NCI-H1694 treated with DMSO at 0.1 percent for 48 hours (cell line): Measurements from ENCODE around the gene IL18.
A peak's percentile ranks its signal among the peaks of the same experiment; 100 is the strongest.
"Not testable (repeated sequence)": the region's sequence is repeated elsewhere in the genome, so short reads cannot be mapped to it uniquely, and the experiment has no call there.

Experiments used
- DNase-seq: peaks from one replicate; lab custom pipeline; 2025; lab: John Stamatoyannopoulos, UW

The IL18 gene

GRCh38 chr11:112121981-112122615 is 41.8 kb downstream of the IL18 start:
- DNase-seq, result no peak

DNA sequence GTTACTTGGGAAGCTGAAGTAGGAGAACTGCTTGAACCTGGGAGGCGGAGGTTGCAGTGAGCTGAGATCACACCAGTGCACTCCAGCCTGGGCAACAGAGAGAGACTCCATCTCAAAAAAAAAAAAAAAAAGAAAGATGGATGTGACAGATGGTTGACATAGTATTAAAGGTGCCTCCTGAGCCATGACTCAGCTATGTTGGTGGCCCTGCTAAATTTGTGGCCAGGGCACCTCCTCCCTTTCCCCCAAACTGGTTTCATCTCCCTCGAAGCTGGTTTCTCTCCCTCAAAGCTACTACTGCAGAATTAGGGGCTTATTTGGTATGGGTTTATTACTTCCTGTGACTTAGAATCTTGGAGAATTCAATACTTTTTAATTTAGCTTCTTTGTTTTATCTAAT is 45.7 kb downstream of the IL18 start:
- DNase-seq, result no peak

DNA sequence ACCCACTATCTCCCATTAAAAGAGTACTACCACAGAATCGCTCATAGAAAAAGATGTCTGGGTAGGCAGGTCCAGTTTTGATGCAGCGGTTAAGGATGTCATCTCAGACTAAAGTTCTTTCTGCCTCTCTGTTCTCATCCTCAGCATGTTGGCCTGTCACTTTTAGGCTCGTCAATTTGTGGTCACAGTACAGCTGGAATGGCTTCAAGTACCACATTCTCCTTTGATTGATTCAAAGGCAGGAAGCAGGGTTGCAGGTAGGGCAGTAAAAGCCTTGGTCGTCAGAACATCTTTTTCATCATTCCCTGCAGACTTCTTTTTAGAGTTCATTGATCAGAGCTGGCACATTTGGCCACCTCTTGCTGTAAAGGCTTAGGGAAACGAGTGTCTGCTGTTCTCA is 48.5 kb downstream of the IL18 start:
- no peak for DNase-seq

DNA sequence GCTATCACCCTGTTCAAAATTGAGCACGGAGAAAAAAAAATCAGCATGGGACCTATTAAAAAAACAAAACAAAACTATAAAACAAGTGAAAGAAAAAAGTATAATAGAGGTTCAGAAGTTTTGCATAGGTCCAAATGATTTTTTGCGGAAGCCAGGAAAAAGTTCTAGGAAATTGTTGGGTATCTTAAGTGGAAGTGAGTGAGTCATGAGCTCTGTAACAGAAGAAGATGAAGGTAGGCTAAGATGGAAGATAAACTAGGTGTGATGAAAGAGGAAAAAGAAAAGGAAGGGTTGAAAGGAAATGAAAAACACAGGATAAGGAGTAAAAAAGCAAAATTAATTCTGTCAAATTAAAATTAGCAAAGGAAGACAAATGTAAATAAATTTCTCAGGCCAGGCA is 49.4 kb downstream of the IL18 start:
- no peak for DNase-seq

DNA sequence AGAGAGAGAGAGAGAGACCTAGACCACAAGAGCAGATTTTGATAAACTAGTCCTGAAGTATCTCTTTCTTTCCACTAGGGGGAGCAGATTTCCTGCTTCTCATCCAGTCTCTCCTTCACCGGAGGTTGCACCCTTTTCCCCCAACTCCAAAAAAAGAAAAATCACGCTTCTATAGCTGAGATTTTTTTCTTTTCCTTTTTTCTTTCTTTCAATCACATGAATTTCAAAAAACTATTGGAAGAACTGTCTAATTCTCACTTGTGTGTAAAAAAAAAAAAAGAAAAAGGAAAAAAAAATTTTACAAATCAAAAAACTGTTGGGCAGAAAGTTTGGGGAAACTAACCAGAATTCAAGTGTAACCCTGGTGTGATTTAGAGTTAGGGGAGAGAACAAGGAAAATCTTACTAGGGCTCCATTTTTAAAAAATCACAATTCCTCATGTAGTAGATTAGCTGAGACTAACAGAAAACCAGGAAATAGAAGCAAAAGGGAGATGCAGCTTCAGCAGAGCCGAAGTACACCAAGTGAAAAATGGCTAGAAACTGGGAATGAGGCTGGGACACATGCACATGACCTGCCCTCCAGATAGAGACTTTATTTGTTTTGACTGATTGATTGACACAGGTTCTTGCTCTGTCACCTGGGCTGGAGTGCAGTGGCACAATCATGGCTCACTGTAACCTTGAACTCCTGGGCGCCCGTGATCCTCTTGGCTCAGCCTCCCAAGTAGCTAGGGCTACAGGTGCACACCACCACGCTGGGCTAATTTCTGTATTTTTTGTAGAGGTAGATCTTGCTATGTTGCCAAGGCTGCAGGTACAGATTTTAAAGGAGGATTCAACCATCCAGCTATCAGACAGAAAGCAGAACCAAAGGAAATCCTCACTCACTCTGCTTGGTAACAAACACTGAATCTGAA is 50.1 kb downstream of the IL18 start:
- DNase-seq, result peak; percentile 22

DNA sequence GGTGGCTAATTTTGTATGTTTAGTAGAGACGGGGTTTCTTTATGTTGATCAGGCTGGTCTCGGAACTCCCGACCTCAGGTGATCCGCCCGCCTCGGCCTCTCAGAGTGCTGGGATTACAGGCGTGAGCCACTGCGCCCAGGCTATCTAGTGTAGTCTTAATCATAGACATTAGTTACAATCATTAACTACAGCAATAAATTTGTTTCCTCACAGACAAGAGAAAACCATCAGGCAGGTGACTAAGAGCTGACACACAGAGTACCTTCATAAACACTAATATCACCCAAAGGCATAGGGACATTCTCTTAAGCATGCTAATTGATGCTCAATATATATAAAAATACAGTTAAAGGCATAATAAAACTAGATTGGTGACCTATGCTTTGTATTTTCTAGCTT is 57.8 kb downstream of the IL18 start:
- no peak for DNase-seq

DNA sequence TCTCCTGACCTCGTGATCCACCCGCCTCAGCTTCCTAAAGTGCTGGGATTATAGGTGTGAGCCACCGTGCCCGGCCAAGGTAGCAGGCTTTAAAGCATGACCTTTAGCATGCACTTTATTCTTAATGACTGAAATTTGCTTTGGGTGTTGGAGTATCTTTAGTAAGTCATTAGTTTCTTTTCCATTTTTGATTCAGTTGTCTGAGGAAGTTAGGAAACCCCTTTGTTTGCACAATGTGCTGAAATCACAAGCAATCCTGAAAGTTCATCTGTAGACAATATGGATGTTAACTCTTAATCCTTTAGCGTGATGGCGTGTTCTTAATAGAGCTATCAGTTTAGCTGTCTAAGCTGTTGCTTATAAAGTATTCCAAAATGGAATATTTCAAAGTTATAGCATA is 60.4 kb downstream of the IL18 start:
- DNase-seq, result no peak

GRCh38 chr11:112100462-112100861 is 63.4 kb downstream of the IL18 start:
- DNase-seq, result no peak

GRCh38 chr11:112097734-112098528 is 66.0 kb downstream of the IL18 start:
- no peak for DNase-seq

DNA sequence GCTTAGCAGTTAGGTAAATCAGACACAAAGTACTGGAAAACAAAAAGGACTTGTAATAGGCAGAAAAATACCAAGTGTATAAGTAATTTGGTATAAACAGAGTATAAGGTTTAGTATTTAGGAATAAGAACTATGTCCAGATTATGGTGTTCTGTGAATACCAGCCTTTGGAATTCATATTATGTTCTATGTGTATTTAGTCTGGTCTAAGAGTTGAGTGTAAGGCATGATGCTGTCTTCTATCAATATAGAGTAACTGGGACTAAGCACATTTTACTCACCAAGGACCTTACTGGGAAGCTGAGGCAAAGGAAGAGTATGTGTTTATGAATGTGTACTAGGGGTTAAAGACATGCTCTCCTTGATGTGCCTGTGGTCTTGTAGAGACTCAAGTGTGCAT is 67.7 kb downstream of the IL18 start:
- no peak for DNase-seq

DNA sequence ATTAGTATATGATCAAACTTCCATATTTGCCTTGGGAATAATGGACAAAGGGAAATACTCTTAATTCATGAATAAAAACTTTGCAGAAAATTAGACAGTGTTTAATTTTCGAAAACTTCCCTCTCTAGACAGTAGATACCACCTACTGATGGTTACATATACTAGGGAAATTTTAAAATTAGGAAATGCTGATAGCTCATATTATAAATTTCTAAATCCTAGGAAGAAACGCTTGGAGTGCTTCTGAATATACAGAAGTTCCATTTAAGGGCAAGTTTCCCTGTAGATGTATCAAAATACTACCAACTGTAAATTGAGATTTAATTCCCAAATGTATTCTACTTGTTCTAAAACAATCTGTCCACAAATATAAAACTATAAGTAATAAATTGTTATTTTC is 68.6 kb downstream of the IL18 start:
- not testable (repeated sequence) for DNase-seq
